ENCODE data around the gene ASIC5. TPM values are rescaled to one million over a fixed set of nuclear protein-coding genes. Genes with fewer than 3 reads are reported as not detected.

ASIC5 gene
- total RNA-seq, 1 donor, result not detected

DNA sequence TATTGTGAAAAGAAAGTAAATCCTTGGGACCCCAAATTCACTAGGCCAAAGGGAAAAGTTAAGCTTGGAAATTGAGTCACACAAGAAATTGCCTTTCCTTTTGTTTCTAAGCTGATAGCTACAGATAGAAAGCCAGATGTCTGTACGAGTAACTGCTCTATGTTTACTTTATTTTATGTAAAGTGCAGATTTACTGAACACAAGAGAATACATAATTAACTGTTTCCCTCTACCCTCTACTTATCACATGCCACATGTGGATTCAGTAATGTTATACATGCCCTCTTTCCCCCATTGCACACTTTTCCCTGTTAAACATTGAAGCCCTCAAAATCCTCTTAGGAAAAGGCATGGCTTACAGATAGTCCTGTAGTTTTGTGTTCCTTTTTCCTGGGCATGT is 21.0 kb upstream of the ASIC5 start:
- Histone ChIP-seq H4K20me1 (ENCODE audit: insufficient read depth, low read length) (no peaks in the 10 kb centered on the region), H3K79me2 (ENCODE audit: insufficient read depth, low read length) (no peaks in the 10 kb centered on the region), H3K27me3 (ENCODE audit: insufficient read depth, low read length) (no peaks in the 10 kb centered on the region), H3K4me2 (ENCODE audit: insufficient read depth, low read length) (no peak overlapping the region), H3K36me3 (ENCODE audit: insufficient read depth, low read length) (no peaks in the 10 kb centered on the region), H3K9me3 (ENCODE audit: low read depth, low read length) (no peaks in the 10 kb centered on the region), H3K27ac (ENCODE audit: low read depth, low read length) (no peak overlapping the region), H3K4me3 (ENCODE audit: insufficient read depth, low read length) (no peak overlapping the region), H2AFZ (ENCODE audit: low read length) (no peak overlapping the region), H3K4me1 (ENCODE audit: insufficient read depth, low read length) (peaks cover 4% of the 10 kb centered on the region)
- no peak for DNase-seq (ENCODE audit: insufficient read length, low spot score, missing footprints)
- TF ChIP-seq, protein P1, sequence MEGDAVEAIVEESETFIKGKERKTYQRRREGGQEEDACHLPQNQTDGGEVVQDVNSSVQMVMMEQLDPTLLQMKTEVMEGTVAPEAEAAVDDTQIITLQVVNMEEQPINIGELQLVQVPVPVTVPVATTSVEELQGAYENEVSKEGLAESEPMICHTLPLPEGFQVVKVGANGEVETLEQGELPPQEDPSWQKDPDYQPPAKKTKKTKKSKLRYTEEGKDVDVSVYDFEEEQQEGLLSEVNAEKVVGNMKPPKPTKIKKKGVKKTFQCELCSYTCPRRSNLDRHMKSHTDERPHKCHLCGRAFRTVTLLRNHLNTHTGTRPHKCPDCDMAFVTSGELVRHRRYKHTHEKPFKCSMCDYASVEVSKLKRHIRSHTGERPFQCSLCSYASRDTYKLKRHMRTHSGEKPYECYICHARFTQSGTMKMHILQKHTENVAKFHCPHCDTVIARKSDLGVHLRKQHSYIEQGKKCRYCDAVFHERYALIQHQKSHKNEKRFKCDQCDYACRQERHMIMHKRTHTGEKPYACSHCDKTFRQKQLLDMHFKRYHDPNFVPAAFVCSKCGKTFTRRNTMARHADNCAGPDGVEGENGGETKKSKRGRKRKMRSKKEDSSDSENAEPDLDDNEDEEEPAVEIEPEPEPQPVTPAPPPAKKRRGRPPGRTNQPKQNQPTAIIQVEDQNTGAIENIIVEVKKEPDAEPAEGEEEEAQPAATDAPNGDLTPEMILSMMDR (IDR thresholded peaks at IDR 0.05; ENCODE audit: extremely low read depth, low read depth, low read length), result no peak

DNA sequence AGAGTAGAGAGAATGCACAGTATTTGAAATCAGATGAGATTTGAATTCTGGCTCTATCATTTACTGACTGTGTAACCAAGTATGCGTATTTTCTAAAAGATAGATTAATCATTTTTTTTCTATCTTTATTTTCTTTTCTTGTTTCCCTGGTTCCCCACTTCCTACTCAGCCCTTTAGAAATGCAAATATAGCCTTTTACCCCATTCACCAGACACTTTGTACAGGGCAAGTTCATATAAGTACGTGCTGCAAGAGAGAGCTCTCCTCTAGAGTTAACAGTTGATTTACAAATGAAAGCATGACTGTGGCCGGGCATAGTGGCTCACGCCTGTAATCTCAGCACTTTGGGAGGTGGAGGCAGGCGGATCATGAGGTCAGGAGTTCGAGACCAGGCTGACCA is 19.6 kb upstream of the ASIC5 start:
- Histone ChIP-seq H3K27me3 (ENCODE audit: insufficient read depth, low read length) (no peaks in the 10 kb centered on the region), H3K4me3 (ENCODE audit: insufficient read depth, low read length) (no peak overlapping the region), H3K4me1 (ENCODE audit: insufficient read depth, low read length) (peaks cover 4% of the 10 kb centered on the region), H3K4me2 (ENCODE audit: insufficient read depth, low read length) (no peak overlapping the region), H3K36me3 (ENCODE audit: insufficient read depth, low read length) (no peaks in the 10 kb centered on the region), H2AFZ (ENCODE audit: low read length) (no peak overlapping the region), H3K9me3 (ENCODE audit: low read depth, low read length) (no peaks in the 10 kb centered on the region), H4K20me1 (ENCODE audit: insufficient read depth, low read length) (no peaks in the 10 kb centered on the region), H3K79me2 (ENCODE audit: insufficient read depth, low read length) (no peaks in the 10 kb centered on the region), H3K27ac (ENCODE audit: low read depth, low read length) (no peak overlapping the region)
- no peak for DNase-seq (ENCODE audit: insufficient read length, low spot score, missing footprints)
- TF ChIP-seq, protein P1 (IDR thresholded peaks at IDR 0.05; ENCODE audit: extremely low read depth, low read depth, low read length), result no peak

DNA sequence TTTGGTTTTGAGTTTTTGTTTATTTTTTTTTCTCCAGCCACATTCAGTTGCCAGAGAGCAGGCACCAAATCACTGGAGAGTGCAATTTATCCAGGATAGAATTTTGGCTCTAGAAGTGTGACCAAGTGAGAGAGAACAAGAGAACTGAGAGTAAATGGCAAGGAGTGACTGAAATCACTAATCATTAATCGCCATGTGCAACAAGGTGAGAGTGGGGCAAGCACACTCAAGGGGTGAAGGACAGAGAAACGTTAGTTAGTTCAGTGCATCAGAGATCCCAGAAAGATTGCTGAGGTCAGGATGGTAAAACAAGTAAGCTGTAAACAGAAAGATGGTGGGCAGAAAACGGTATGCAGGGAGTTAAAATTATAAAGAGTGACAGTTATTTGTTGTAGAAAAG is 17.8 kb upstream of the ASIC5 start:
- no peaks in the 10 kb centered on the region for H3K36me3 ChIP-seq (ENCODE audit: insufficient read depth, low read length)
- H3K27ac ChIP-seq (ENCODE audit: low read depth, low read length), result no peak overlapping the region
- H3K4me1 ChIP-seq (ENCODE audit: insufficient read depth, low read length), result peaks cover 2% of the 10 kb centered on the region
- no peak overlapping the region for H3K4me2 ChIP-seq (ENCODE audit: insufficient read depth, low read length)
- no peaks in the 10 kb centered on the region for H3K9me3 ChIP-seq (ENCODE audit: low read depth, low read length)
- no peak overlapping the region for H3K4me3 ChIP-seq (ENCODE audit: insufficient read depth, low read length)
- no peaks in the 10 kb centered on the region for H4K20me1 ChIP-seq (ENCODE audit: insufficient read depth, low read length)
- no peaks in the 10 kb centered on the region for H3K79me2 ChIP-seq (ENCODE audit: insufficient read depth, low read length)
- no peak for DNase-seq (ENCODE audit: insufficient read length, low spot score, missing footprints)
- H3K27me3 ChIP-seq (ENCODE audit: insufficient read depth, low read length), result no peaks in the 10 kb centered on the region
- TF ChIP-seq, protein P1 (IDR thresholded peaks at IDR 0.05; ENCODE audit: extremely low read depth, low read depth, low read length), result no peak
- H2AFZ ChIP-seq (ENCODE audit: low read length), result no peak overlapping the region

DNA sequence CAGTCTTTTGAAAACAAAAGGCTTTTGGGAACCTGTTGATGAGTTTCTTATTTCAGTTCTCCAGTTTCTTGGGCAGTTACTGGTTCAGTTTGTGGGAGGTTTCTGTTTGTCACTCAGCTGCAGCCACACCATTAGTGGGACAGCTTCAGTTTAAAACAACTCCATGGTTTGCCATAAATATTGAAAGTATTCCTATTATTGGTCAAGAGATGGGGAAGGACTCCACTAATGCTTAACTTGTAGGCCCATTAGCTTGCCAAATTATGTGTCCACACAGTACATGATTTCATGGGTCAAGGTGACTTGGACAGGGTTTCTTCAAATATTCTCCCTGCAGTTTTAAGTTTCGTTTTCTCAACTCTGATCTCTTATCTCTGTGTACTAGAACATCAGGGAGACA is 15.5 kb upstream of the ASIC5 start:
- no peak overlapping the region for H3K4me3 ChIP-seq (ENCODE audit: insufficient read depth, low read length)
- no peaks in the 10 kb centered on the region for H4K20me1 ChIP-seq (ENCODE audit: insufficient read depth, low read length)
- DNase-seq (ENCODE audit: insufficient read length, low spot score, missing footprints), result no peak
- no peaks in the 10 kb centered on the region for H3K4me1 ChIP-seq (ENCODE audit: insufficient read depth, low read length)
- H3K9me3 ChIP-seq (ENCODE audit: low read depth, low read length), result no peaks in the 10 kb centered on the region
- H3K27ac ChIP-seq (ENCODE audit: low read depth, low read length), result no peak overlapping the region
- no peaks in the 10 kb centered on the region for H3K27me3 ChIP-seq (ENCODE audit: insufficient read depth, low read length)
- no peaks in the 10 kb centered on the region for H3K79me2 ChIP-seq (ENCODE audit: insufficient read depth, low read length)
- TF ChIP-seq, protein P1 (IDR thresholded peaks at IDR 0.05; ENCODE audit: extremely low read depth, low read depth, low read length), result no peak
- no peak overlapping the region for H2AFZ ChIP-seq (ENCODE audit: low read length)
- no peak overlapping the region for H3K4me2 ChIP-seq (ENCODE audit: insufficient read depth, low read length)
- H3K36me3 ChIP-seq (ENCODE audit: insufficient read depth, low read length), result no peaks in the 10 kb centered on the region

All from osteoblast (primary cell).